B cell (primary cell): ENCODE measurements around the gene RTTN. TPM values are rescaled to one million over a fixed set of nuclear protein-coding genes. Genes with fewer than 3 reads are reported as not detected.

Experiments used
- ATAC-seq: fragments of 200-7000 bp; cut with Tn5 transposase; one replicate; pipeline ENCODE4 v1.10.0; 2021; ENCODE audit warnings: low read depth, mild to moderate bottlenecking, moderate number of reproducible peaks, moderate library complexity
- CTCF ChIA-PET: fragments of 350-600 bp; sonication (Branson Sonifier 250); formaldehyde crosslinking; loops from one replicate; lab custom pipeline; 2021; ENCODE audit warnings: antibody characterized with exemption, inconsistent platforms; lab: Charles Lee
- POLR2A ChIA-PET: fragments of 350-600 bp; sonication (Branson Sonifier 250); formaldehyde crosslinking; loops from one replicate; lab custom pipeline; 2021; ENCODE audit warnings: antibody characterized with exemption; lab: Charles Lee
- DNase-seq: peaks from one replicate; pipeline ENCODE4 v3.0.0; 2013
- H2AFZ ChIP-seq: 2 replicates; pipeline ENCODE4 v1.6.1; 2012; ENCODE audit warnings: mild to moderate bottlenecking, low read depth, low read length; ENCODE audit not compliant: insufficient read depth, poor library complexity, severe bottlenecking
- H3K27ac ChIP-seq, 2 donors: 1 replicate in 1 of 2; 2 replicates in 1 of 2; pipeline ENCODE4 v1.5.1; 2012 to 2013; ENCODE audit warnings: low read length in 2 of 2, mild to moderate bottlenecking in 2 of 2, moderate library complexity in 1 of 2
- H3K27me3 ChIP-seq, 4 experiments: fragments of 200-600 bp in 1 of 4; sonication (generic) in 1 of 4; replicated peaks in 1 of 4; 1 replicate in 2 of 4; 2 replicates in 2 of 4; pipeline versions ENCODE4 v1.6.1 to v1.7.0; 2013 to 2016; ENCODE audit warnings: low read length in 3 of 4, mild to moderate bottlenecking in 2 of 4, mixed read lengths in 1 of 4, moderate library complexity in 1 of 4; ENCODE audit not compliant: insufficient read depth in 4 of 4, control insufficient read depth in 3 of 4; ENCODE audit errors: control extremely low read depth in 1 of 4
- H3K36me3 ChIP-seq, 2 experiments: replicated peaks in 1 of 2; 1 replicate in 1 of 2; 2 replicates in 1 of 2; pipeline versions ENCODE4 v1.6.1 to v1.7.1; 2013; ENCODE audit warnings: low read length in 1 of 2; ENCODE audit not compliant: insufficient read depth in 2 of 2, control insufficient read depth in 1 of 2; ENCODE audit errors: control extremely low read depth in 1 of 2, extremely low read depth in 1 of 2
- H3K4me1 ChIP-seq, 2 donors: fragments of 200-600 bp in 1 of 2; sonication (generic) in 1 of 2; 1 replicate in 1 of 2; 2 replicates in 1 of 2; pipeline versions ENCODE4 v1.5.1 to v1.6.1; 2013 to 2017; ENCODE audit warnings: low read length in 2 of 2; ENCODE audit not compliant: control insufficient read depth in 2 of 2, insufficient read depth in 2 of 2
- H3K4me2 ChIP-seq: replicated peaks from 2 replicates; pipeline ENCODE3; 2012; ENCODE audit warnings: mild to moderate bottlenecking, low read depth, low read length; ENCODE audit not compliant: poor library complexity, severe bottlenecking
- H3K4me3 ChIP-seq, 5 experiments: fragments of 200-600 bp in 1 of 5; sonication (generic) in 1 of 5; 1 replicate in 3 of 5; 2 replicates in 2 of 5; pipeline versions ENCODE4 v1.5.1 to v1.7.0; 2011 to 2016; ENCODE audit warnings: low read length in 4 of 5, mild to moderate bottlenecking in 4 of 5, low read depth in 2 of 5, control low read depth in 1 of 5, moderate library complexity in 1 of 5; ENCODE audit not compliant: insufficient read depth in 1 of 5; ENCODE audit errors: control extremely low read depth in 1 of 5, extremely low read depth in 1 of 5
- H3K79me2 ChIP-seq: fragments of 200-600 bp; sonication (generic); one replicate; pipeline ENCODE4 v1.6.0; 2016; ENCODE audit warnings: low read length; ENCODE audit not compliant: control insufficient read depth, insufficient read depth
- H3K9ac ChIP-seq: fragments of 200-600 bp; sonication (generic); 2 replicates; pipeline ENCODE4 v1.6.1; 2017; ENCODE audit warnings: mild to moderate bottlenecking, low read length, moderate library complexity
- H3K9me3 ChIP-seq, 3 donors: one replicate each; pipeline versions ENCODE4 v1.6.1 to v1.7.1; 2013; ENCODE audit warnings: low read length in 2 of 3; ENCODE audit not compliant: control insufficient read depth in 2 of 3, insufficient read depth in 1 of 3; ENCODE audit errors: control extremely low read depth in 1 of 3
- H4K20me1 ChIP-seq: 2 replicates; pipeline ENCODE4 v1.6.0; 2012; ENCODE audit warnings: mild to moderate bottlenecking, low read length; ENCODE audit not compliant: insufficient read depth, control insufficient read depth, poor library complexity, severe bottlenecking
- H3K27ac Mint-ChIP-seq: one replicate; pipeline ENCODE4 v1.8.0; 2021; ENCODE audit warnings: mixed read lengths
- H3K27me3 Mint-ChIP-seq: one replicate; pipeline ENCODE4 v1.8.0; 2021; ENCODE audit warnings: mixed read lengths
- H3K4me1 Mint-ChIP-seq: one replicate; pipeline ENCODE4 v1.8.0; 2021; ENCODE audit warnings: mixed read lengths
- H3K4me3 Mint-ChIP-seq: one replicate; pipeline ENCODE4 v1.8.0; 2021; ENCODE audit warnings: mixed read lengths
- H3K9me3 Mint-ChIP-seq: one replicate; pipeline ENCODE4 v1.8.0; 2022; ENCODE audit warnings: mixed read lengths; ENCODE audit not compliant: insufficient read depth
- EZH2 ChIP-seq: IDR thresholded peaks from 2 replicates; pipeline ENCODE4 v1.6.1; 2012; ENCODE audit warnings: borderline replicate concordance, low read depth, mild to moderate bottlenecking, moderate library complexity, low read length; ENCODE audit not compliant: insufficient read depth, poor library complexity, severe bottlenecking
- WGBS: methylation state at CpG from one replicate; pipeline ENCODE4 v1.1.5; 2013; ENCODE audit warnings: missing lambda C conversion rate; ENCODE audit not compliant: insufficient coverage; 5-methylcytosine and 5-hydroxymethylcytosine counted together
- intact Hi-C: fragments of 100-400 bp; cut with micrococcal nuclease; formaldehyde crosslinking; loops from one replicate; pipeline ENCODE4 v1.10.0; 2022
- polyA plus RNA-seq: library from polyadenylated mRNA; depleted of rRNA; stranded (reverse); fragments of >200 nt; gene quantifications from 2 replicates; pipeline ENCODE4 v1.2.3, GENCODE V29; 2012
- total RNA-seq, 2 donors: library from RNA; stranded (reverse); fragments of 120-200 nt in 1 of 2; gene quantifications; 1 replicate in 1 of 2; 2 replicates in 1 of 2; pipeline versions ENCODE4 v1.2.3 to v1.2.4, GENCODE V29; 2013 to 2022
- TF ChIP-seq, protein P1 (sequence below): fragments of 200-600 bp; IDR thresholded peaks from one replicate; pipeline ENCODE4 v1.8.0; 2022; ENCODE audit warnings: antibody characterized with exemption, mild to moderate bottlenecking

RTTN gene
- total and polyA plus RNA-seq, 2 donors (not counting 1 experiment from before 2014, with no cell fraction given), result 10.0 to 41.2 TPM

DNA sequence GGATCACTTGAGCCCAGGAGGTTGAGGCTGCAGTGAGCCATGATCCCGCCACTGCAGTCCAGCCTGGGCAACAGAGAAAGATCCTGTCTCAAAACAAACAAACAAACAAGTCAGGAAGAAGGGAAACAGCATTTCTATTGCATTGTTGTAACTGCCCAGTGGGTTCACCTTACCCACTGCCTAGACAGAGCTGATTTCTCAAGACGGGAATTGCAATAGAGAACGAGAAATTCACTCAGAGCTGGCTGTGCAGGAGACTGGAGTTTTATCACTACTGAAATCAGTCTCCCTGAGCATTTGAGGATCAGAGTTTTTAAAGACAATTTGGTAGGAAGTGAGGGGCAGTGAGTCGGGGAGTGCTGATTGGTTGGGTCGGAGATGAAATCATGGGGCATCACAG, 24.2 kb upstream of the RTTN start:
- no peak overlapping the region for H3K4me3 ChIP-seq
- ChIA-PET CTCF (no interaction called here), POLR2A (no interaction called here)
- Mint-ChIP-seq H3K27ac (no peak overlapping the region), H3K4me1 (no peaks in the 10 kb centered on the region), H3K9me3 (peaks cover 10% of the 10 kb centered on the region), H3K4me3 (no peak overlapping the region), H3K27me3 (peaks cover 24% of the 10 kb centered on the region)
- WGBS, result 94% methylated on average over 5 of the region's 5 CpGs
- intact Hi-C loops, result no loop called here
- no peak for ATAC-seq
- H4K20me1 ChIP-seq, result no peaks in the 10 kb centered on the region
- H2AFZ ChIP-seq, result no peak overlapping the region
- peaks cover 3 to 8% (median 5%) of the 10 kb centered on the region in 3 donors for H3K9me3 ChIP-seq
- no peak overlapping the region for H3K9ac ChIP-seq
- no peaks in the 10 kb centered on the region for H3K36me3 ChIP-seq
- H3K79me2 ChIP-seq, result no peaks in the 10 kb centered on the region
- DNase-seq, result no peak
- no peaks in the 10 kb centered on the region for H3K4me1 ChIP-seq
- TF ChIP-seq EZH2, result no peak
- TF ChIP-seq, protein P1, sequence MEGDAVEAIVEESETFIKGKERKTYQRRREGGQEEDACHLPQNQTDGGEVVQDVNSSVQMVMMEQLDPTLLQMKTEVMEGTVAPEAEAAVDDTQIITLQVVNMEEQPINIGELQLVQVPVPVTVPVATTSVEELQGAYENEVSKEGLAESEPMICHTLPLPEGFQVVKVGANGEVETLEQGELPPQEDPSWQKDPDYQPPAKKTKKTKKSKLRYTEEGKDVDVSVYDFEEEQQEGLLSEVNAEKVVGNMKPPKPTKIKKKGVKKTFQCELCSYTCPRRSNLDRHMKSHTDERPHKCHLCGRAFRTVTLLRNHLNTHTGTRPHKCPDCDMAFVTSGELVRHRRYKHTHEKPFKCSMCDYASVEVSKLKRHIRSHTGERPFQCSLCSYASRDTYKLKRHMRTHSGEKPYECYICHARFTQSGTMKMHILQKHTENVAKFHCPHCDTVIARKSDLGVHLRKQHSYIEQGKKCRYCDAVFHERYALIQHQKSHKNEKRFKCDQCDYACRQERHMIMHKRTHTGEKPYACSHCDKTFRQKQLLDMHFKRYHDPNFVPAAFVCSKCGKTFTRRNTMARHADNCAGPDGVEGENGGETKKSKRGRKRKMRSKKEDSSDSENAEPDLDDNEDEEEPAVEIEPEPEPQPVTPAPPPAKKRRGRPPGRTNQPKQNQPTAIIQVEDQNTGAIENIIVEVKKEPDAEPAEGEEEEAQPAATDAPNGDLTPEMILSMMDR, result no peak
- H3K27ac ChIP-seq, result no peak overlapping the region
- H3K27me3 ChIP-seq, result peaks cover 0 to 10% (median 0%) of the 10 kb centered on the region in 4 experiments
- H3K4me2 ChIP-seq, result no peak overlapping the region

GRCh38 chr18:70228536-70228935, 23.0 kb upstream of the RTTN start:
- WGBS, result no CpG with 5 or more reads among the region's 2 CpGs
- TF ChIP-seq, protein P1, result no peak
- TF ChIP-seq EZH2, result no peak
- peaks cover 10% of the 10 kb centered on the region for H3K9me3 Mint-ChIP-seq

More at GRCh38 chr18:70228536-70228935, 23.0 kb upstream of the RTTN start:
- ChIA-PET CTCF (no interaction called here), POLR2A (no interaction called here)
- H3K4me3 Mint-ChIP-seq, result no peak overlapping the region
- no peaks in the 10 kb centered on the region for H3K4me1 ChIP-seq
- peaks cover 3 to 8% (median 5%) of the 10 kb centered on the region in 3 donors for H3K9me3 ChIP-seq
- no peak overlapping the region for H2AFZ ChIP-seq
- no peaks in the 10 kb centered on the region for H3K36me3 ChIP-seq
- DNase-seq, result no peak
- no peak for ATAC-seq
- H3K27ac ChIP-seq, result no peak overlapping the region
- peaks cover 32% of the 10 kb centered on the region for H3K27me3 Mint-ChIP-seq
- H3K4me3 ChIP-seq, result no peak overlapping the region
- H3K4me2 ChIP-seq, result no peak overlapping the region
- H3K9ac ChIP-seq, result no peak overlapping the region
- no peaks in the 10 kb centered on the region for H3K4me1 Mint-ChIP-seq
- intact Hi-C loops, result no loop called here
- H3K79me2 ChIP-seq, result no peaks in the 10 kb centered on the region
- no peaks in the 10 kb centered on the region for H4K20me1 ChIP-seq
- H3K27me3 ChIP-seq, result peaks cover 0 to 7% (median 0%) of the 10 kb centered on the region in 4 experiments
- H3K27ac Mint-ChIP-seq, result no peak overlapping the region
